GM19324 (cell line): Measurements from ENCODE around the gene LMF2.
"Not testable (repeated sequence)": the region's sequence is repeated elsewhere in the genome, so short reads cannot be mapped to it uniquely, and the experiment has no call there.

Experiments used
- ATAC-seq: cut with Tn5 transposase; IDR thresholded peaks from one replicate; pipeline ENCODE4 v1.9.1; 2021; ENCODE audit warnings: mild to moderate bottlenecking, moderate library complexity; ENCODE audit not compliant: unreplicated experiment, low FRiP score

Gene LMF2

GRCh38 chr22:50524676-50525103 is 17.2 kb upstream of the LMF2 start:
- ATAC-seq = no peak

- ATAC-seq = no peak
Measured at GRCh38 chr22:50523806-50524675, 16.5 kb upstream of the LMF2 start.

- ATAC-seq = no peak
Measured at GRCh38 chr22:50523458-50523805, 15.9 kb upstream of the LMF2 start.

GRCh38 chr22:50522806-50523438 is 15.4 kb upstream of the LMF2 start:
- ATAC-seq = no peak

- ATAC-seq = no peak
Measured at GRCh38 chr22:50522208-50522805, 14.8 kb upstream of the LMF2 start.

GRCh38 chr22:50521710-50522109 is 14.2 kb upstream of the LMF2 start:
- ATAC-seq = no peak

- no peak for ATAC-seq
Measured at GRCh38 chr22:50520826-50521453, 13.4 kb upstream of the LMF2 start.

- not testable (repeated sequence) for ATAC-seq
Measured at GRCh38 chr22:50520184-50520583, 12.7 kb upstream of the LMF2 start.

GRCh38 chr22:50519151-50519550 is 11.6 kb upstream of the LMF2 start:
- ATAC-seq = no peak

- ATAC-seq = no peak
Measured at GRCh38 chr22:50518606-50519005, 11.1 kb upstream of the LMF2 start.

GRCh38 chr22:50517495-50518260 is 10.2 kb upstream of the LMF2 start:
- ATAC-seq = no peak

- no peak for ATAC-seq
Measured at GRCh38 chr22:50516891-50517290, 9.4 kb upstream of the LMF2 start.

GRCh38 chr22:50516068-50516467 is 8.6 kb upstream of the LMF2 start:
- no peak for ATAC-seq

GRCh38 chr22:50513175-50513574 is 5.7 kb upstream of the LMF2 start:
- ATAC-seq = no peak

- no peak for ATAC-seq
Measured at GRCh38 chr22:50508897-50509296, 1.4 kb upstream of the LMF2 start.

GRCh38 chr22:50507991-50508884 is 736 bp upstream of the LMF2 start, which contains the start of gene NCAPH2:
Gene NCAPH2 (plus strand): TSS chr22:50508224. CDS start chr22:50508338, 114 bp downstream.
- peak; percentile 81 for ATAC-seq

GRCh38 chr22:50506611-50507420 is 686 bp downstream of the LMF2 start:
- no peak for ATAC-seq

- ATAC-seq = no peak
Measured at GRCh38 chr22:50505776-50506610, 1.5 kb downstream of the LMF2 start.
